HG03520 (cell line): ENCODE results near the gene ATP8A2.

Source experiments
- ATAC-seq: cut with Tn5 transposase; IDR thresholded peaks from one replicate; pipeline ENCODE4 v1.9.1; 2021; ENCODE audit warnings: mild to moderate bottlenecking, moderate library complexity; ENCODE audit not compliant: unreplicated experiment

ATP8A2 gene

GRCh38 chr13:25679936-25680335 lies 308.2 kb downstream of the ATP8A2 start:
- no peak for ATAC-seq

GRCh38 chr13:25682276-25682675 lies 310.5 kb downstream of the ATP8A2 start:
- ATAC-seq: no peak

GRCh38 chr13:25683056-25683455 lies 311.3 kb downstream of the ATP8A2 start:
- no peak for ATAC-seq

GRCh38 chr13:25683662-25684370 lies 312.0 kb downstream of the ATP8A2 start:
- no peak for ATAC-seq

- no peak for ATAC-seq
Measured at GRCh38 chr13:25684491-25684890, 312.7 kb downstream of the ATP8A2 start.

- ATAC-seq: no peak
Measured at GRCh38 chr13:25686831-25687470, 315.2 kb downstream of the ATP8A2 start.

GRCh38 chr13:25687471-25688225 lies 315.9 kb downstream of the ATP8A2 start:
- ATAC-seq: no peak

GRCh38 chr13:25688536-25688935 lies 316.8 kb downstream of the ATP8A2 start:
- no peak for ATAC-seq

- ATAC-seq: no peak
Measured at GRCh38 chr13:25689539-25689938, 317.8 kb downstream of the ATP8A2 start.

- ATAC-seq: no peak
Measured at GRCh38 chr13:25690582-25690981, 318.8 kb downstream of the ATP8A2 start.

- ATAC-seq: no peak
Measured at GRCh38 chr13:25691654-25692053, 319.9 kb downstream of the ATP8A2 start.

- ATAC-seq: no peak
Measured at GRCh38 chr13:25692099-25692498, 320.3 kb downstream of the ATP8A2 start.

GRCh38 chr13:25699056-25699455 lies 327.3 kb downstream of the ATP8A2 start:
- ATAC-seq: no peak

GRCh38 chr13:25699600-25699999 lies 327.8 kb downstream of the ATP8A2 start:
- ATAC-seq: no peak

- ATAC-seq: no peak
Measured at GRCh38 chr13:25701304-25701703, 329.5 kb downstream of the ATP8A2 start.

- ATAC-seq: no peak
Measured at GRCh38 chr13:25702386-25702785, 330.6 kb downstream of the ATP8A2 start.

- no peak for ATAC-seq
Measured at GRCh38 chr13:25707726-25708125, 336.0 kb downstream of the ATP8A2 start.

GRCh38 chr13:25708268-25708667 lies 336.5 kb downstream of the ATP8A2 start:
- no peak for ATAC-seq

- no peak for ATAC-seq
Measured at GRCh38 chr13:25709088-25709487, 337.3 kb downstream of the ATP8A2 start.

GRCh38 chr13:25715760-25716159 lies 344.0 kb downstream of the ATP8A2 start:
- no peak for ATAC-seq

GRCh38 chr13:25717666-25718197 lies 346.0 kb downstream of the ATP8A2 start:
- no peak for ATAC-seq

GRCh38 chr13:25719666-25720065 lies 347.9 kb downstream of the ATP8A2 start:
- ATAC-seq: no peak
